Kidney (tissue), 14 donors: Measurements from ENCODE around the gene TMEM45A. TPM values are rescaled to one million over a fixed set of nuclear protein-coding genes. Genes with fewer than 3 reads are reported as not detected.
A peak's percentile ranks its signal among the peaks of the same experiment; 100 is the strongest.

ENCODE experiments used
- DNase-seq, 5 donors: peaks; one replicate each; pipeline ENCODE4 v3.0.0-alpha.2; 2013 to 2020
- FAIRE-seq: peaks from 2 replicates; lab custom pipeline; 2012; peaks lifted over from hg19 to GRCh38; lab: Jason Lieb, UNC
- H3K27ac ChIP-seq, 2 donors: one replicate each; pipeline ENCODE4 v1.7.0; 2013; ENCODE audit warnings: low read depth in 2 of 2, low read length in 2 of 2, inconsistent platforms in 1 of 2
- H3K27me3 ChIP-seq: one replicate; pipeline ENCODE4 v1.7.1; 2013; ENCODE audit warnings: low read length, inconsistent platforms; ENCODE audit not compliant: control insufficient read depth, insufficient read depth
- H3K36me3 ChIP-seq, 3 donors: one replicate each; pipeline versions ENCODE4 v1.7.0 to v1.7.1; 2013; ENCODE audit warnings: low read length in 3 of 3, control low read depth in 1 of 3, inconsistent platforms in 1 of 3; ENCODE audit not compliant: insufficient read depth in 3 of 3, control insufficient read depth in 2 of 3
- H3K4me1 ChIP-seq, 3 donors: one replicate each; pipeline versions ENCODE4 v1.7.0 to v1.7.1; 2013; ENCODE audit warnings: low read length in 3 of 3, inconsistent platforms in 1 of 3, low read depth in 1 of 3; ENCODE audit not compliant: control insufficient read depth in 2 of 3, insufficient read depth in 2 of 3
- H3K4me3 ChIP-seq, 3 donors: one replicate each; pipeline versions ENCODE4 v1.7.0 to v1.8.1; 2013; ENCODE audit warnings: low read length in 3 of 3, control low read depth in 1 of 3, inconsistent platforms in 1 of 3
- H3K9ac ChIP-seq, 3 donors: one replicate each; pipeline versions ENCODE4 v1.7.0 to v1.7.1; 2013; ENCODE audit warnings: low read length in 3 of 3, control low read depth in 1 of 3, inconsistent platforms in 1 of 3
- H3K9me3 ChIP-seq, 3 donors: one replicate each; pipeline versions ENCODE4 v1.7.0 to v1.7.1; 2013; ENCODE audit warnings: low read length in 3 of 3, control low read depth in 1 of 3, inconsistent platforms in 1 of 3; ENCODE audit not compliant: control insufficient read depth in 2 of 3, insufficient read depth in 1 of 3
- intact Hi-C: fragments of 100-400 bp; cut with DNase I; formaldehyde crosslinking; loops from one replicate; pipeline ENCODE4 v1.11.1; 2022
- polyA plus RNA-seq: library from polyadenylated mRNA; stranded (reverse); fragments of 350-450 nt; fragmentation: Illumina TruSeq; extraction: RNeasy Lipid Tissue Mini Kit (QIAGEN cat#74804); gene quantifications from one replicate; pipeline ENCODE4 v1.2.3, GENCODE V29; 2014; ENCODE audit warnings: low read depth, low replicate concordance; ENCODE audit not compliant: insufficient read depth
- total RNA-seq: library from RNA; stranded (reverse); fragmentation: NEBNext Ultra II Directional; extraction: Animal tissue kit (Norgen Biotek cat#: 25700); gene quantifications from one replicate; pipeline ENCODE4 v1.2.1, GENCODE V29; 2021
- TF ChIP-seq, protein P1 (sequence below): IDR thresholded peaks from 3 replicates; pipeline ENCODE4 v1.5.1; 2012; ENCODE audit warnings: mild to moderate bottlenecking, moderate library complexity, borderline replicate concordance; ENCODE audit not compliant: insufficient read depth; ENCODE audit errors: extremely low read depth
- donor health status: control.
- donor health status: control.
- donor health status: control.
- donor health status: control.
- donor health status: control.
- donor health status: DM: yes; HTN: yes; CAD: no.
- donor health status: Normal renal cell carcinoma (clear cell type).

TMEM45A gene
- total and polyA plus RNA-seq, 2 donors from 2014 or later: 3.4 to 4.6 TPM

DNA sequence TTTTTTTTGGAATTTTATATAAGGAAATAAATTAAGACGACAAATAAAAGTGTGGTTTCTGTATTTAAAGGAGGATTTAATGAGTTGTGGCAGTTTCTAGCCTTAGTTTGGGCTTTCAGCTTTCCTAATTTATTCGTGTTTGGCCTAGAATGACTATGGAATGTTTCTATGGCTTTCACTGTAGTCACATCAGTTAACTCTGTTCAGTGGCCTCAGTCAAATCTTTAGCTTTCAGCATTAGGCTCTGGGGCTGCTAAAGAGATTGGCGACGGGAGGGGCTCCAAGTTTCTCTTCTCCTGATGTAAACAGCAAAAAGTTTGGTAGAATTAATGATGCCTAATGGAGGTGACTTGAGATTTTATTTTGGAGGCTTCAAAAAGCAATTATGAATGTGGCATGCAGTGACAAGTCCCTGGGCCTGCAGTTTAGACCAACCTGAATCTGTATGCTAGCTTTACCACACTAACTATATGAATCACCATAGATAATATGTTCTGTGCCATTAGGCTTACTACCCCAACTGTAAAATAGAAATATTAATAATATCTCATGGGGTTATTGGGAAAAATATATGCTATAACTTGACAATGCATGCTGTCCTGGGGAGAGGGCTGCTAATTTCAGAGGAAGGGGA is 69.9 kb downstream of the TMEM45A start:
- no peaks in the 10 kb centered on the region for H3K27me3 ChIP-seq
- intact Hi-C loops: no loop called here
- H3K4me3 ChIP-seq: no peak overlapping the region
- TF ChIP-seq, protein P1, sequence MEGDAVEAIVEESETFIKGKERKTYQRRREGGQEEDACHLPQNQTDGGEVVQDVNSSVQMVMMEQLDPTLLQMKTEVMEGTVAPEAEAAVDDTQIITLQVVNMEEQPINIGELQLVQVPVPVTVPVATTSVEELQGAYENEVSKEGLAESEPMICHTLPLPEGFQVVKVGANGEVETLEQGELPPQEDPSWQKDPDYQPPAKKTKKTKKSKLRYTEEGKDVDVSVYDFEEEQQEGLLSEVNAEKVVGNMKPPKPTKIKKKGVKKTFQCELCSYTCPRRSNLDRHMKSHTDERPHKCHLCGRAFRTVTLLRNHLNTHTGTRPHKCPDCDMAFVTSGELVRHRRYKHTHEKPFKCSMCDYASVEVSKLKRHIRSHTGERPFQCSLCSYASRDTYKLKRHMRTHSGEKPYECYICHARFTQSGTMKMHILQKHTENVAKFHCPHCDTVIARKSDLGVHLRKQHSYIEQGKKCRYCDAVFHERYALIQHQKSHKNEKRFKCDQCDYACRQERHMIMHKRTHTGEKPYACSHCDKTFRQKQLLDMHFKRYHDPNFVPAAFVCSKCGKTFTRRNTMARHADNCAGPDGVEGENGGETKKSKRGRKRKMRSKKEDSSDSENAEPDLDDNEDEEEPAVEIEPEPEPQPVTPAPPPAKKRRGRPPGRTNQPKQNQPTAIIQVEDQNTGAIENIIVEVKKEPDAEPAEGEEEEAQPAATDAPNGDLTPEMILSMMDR: no peak
- no peak overlapping the region for H3K9ac ChIP-seq
- FAIRE-seq (no peak), DNase-seq (peak in 1 of 5 donors; percentile 6)
- H3K4me1 ChIP-seq: no peaks in the 10 kb centered on the region
- no peak overlapping the region for H3K27ac ChIP-seq
- H3K9me3 ChIP-seq: no peaks in the 10 kb centered on the region
- no peaks in the 10 kb centered on the region for H3K36me3 ChIP-seq

- Histone ChIP-seq H3K9ac (no peak overlapping the region), H3K4me1 (no peaks in the 10 kb centered on the region), H3K27ac (no peak overlapping the region), H3K4me3 (no peak overlapping the region), H3K27me3 (no peaks in the 10 kb centered on the region), H3K9me3 (no peaks in the 10 kb centered on the region), H3K36me3 (no peaks in the 10 kb centered on the region)
- intact Hi-C loops: no loop called here
- no peak for DNase-seq
- no peak for FAIRE-seq
- TF ChIP-seq, protein P1: no peak
Observed at GRCh38 chr3:100563228-100563627, 70.8 kb downstream of the TMEM45A start.

- DNase-seq: no peak
- H3K4me1 ChIP-seq: no peaks in the 10 kb centered on the region
- FAIRE-seq: no peak
- H3K9ac ChIP-seq: no peak overlapping the region
- no peak overlapping the region for H3K27ac ChIP-seq
- TF ChIP-seq, protein P1: no peak
- intact Hi-C loops: no loop called here
- no peaks in the 10 kb centered on the region for H3K9me3 ChIP-seq
- no peaks in the 10 kb centered on the region for H3K27me3 ChIP-seq
- no peak overlapping the region for H3K4me3 ChIP-seq
- H3K36me3 ChIP-seq: no peaks in the 10 kb centered on the region
Observed at GRCh38 chr3:100563652-100564211, 71.3 kb downstream of the TMEM45A start.
